NT2/D1 (cell line): ENCODE measurements around the gene PDCD11.

Experiments
- YY1 ChIP-seq: IDR thresholded peaks from 2 replicates; pipeline ENCODE4 v1.6.1; 2011; ENCODE audit not compliant: insufficient read length, insufficient read depth
- ZNF274 ChIP-seq: IDR thresholded peaks from 2 replicates; pipeline ENCODE4 v1.6.1; 2011; ENCODE audit warnings: mild to moderate bottlenecking, low read depth, low read length

GRCh38 chr10:103428989-103429643 lies 32.7 kb downstream of the PDCD11 start:
- no peak for TF ChIP-seq ZNF274
- TF ChIP-seq YY1, result no peak
